Heart left ventricle (tissue), 16 donors: ENCODE measurements around the gene TRIP4. TPM values are rescaled to one million over a fixed set of nuclear protein-coding genes. Genes with fewer than 3 reads are reported as not detected.
"Not testable (repeated sequence)": the region's sequence is repeated elsewhere in the genome, so short reads cannot be mapped to it uniquely, and the experiment has no call there.

Experiments used
- ATAC-seq, 4 donors: fragments of 200-7000 bp; cut with Tn5 transposase; one replicate each; pipeline ENCODE4 v1.9.1; 2020 to 2022; ENCODE audit warnings: moderate library complexity in 4 of 4, mild to moderate bottlenecking in 3 of 4, moderate number of reproducible peaks in 1 of 4
- DNase-seq, 5 donors: peaks; one replicate each; pipeline ENCODE4 v3.0.0-alpha.2; 2020
- H3K27ac ChIP-seq, 12 donors: fragments of 200-600 bp; sonication (generic) in 4 of 12; one replicate each; pipeline versions ENCODE4 v1.5.0 to v1.8.0; 2016 to 2022; ENCODE audit warnings: mild to moderate bottlenecking in 2 of 12
- H3K27me3 ChIP-seq, 9 donors: fragments of 200-600 bp; sonication (generic) in 2 of 9; one replicate each; pipeline versions ENCODE4 v1.5.1 to v1.8.0; 2016 to 2022; ENCODE audit warnings: mild to moderate bottlenecking in 3 of 9
- H3K36me3 ChIP-seq, 9 donors: fragments of 200-600 bp; sonication (generic) in 2 of 9; one replicate each; pipeline versions ENCODE4 v1.5.0 to v1.8.0; 2018 to 2022; ENCODE audit warnings: mild to moderate bottlenecking in 2 of 9
- H3K4me1 ChIP-seq, 12 donors: fragments of 200-600 bp; sonication (generic) in 4 of 12; one replicate each; pipeline versions ENCODE4 v1.5.0 to v1.8.0; 2016 to 2022; ENCODE audit warnings: mild to moderate bottlenecking in 3 of 12
- H3K4me3 ChIP-seq, 12 donors: fragments of 200-600 bp; sonication (generic) in 4 of 12; one replicate each; pipeline versions ENCODE4 v1.5.0 to v1.8.0; 2017 to 2022; ENCODE audit warnings: mild to moderate bottlenecking in 9 of 12, moderate library complexity in 4 of 12
- H3K9me3 ChIP-seq, 12 donors: fragments of 200-600 bp; sonication (generic) in 4 of 12; one replicate each; pipeline versions ENCODE4 v1.5.0 to v1.8.0; 2016 to 2022; ENCODE audit warnings: mild to moderate bottlenecking in 1 of 12
- CTCF ChIP-seq, 12 donors: fragments of 200-600 bp; sonication (generic) in 4 of 12; IDR thresholded peaks; one replicate each; pipeline versions ENCODE4 v1.5.0 to v1.8.0; 2018 to 2022; ENCODE audit warnings: antibody characterized with exemption in 12 of 12, mild to moderate bottlenecking in 5 of 12
- POLR2A ChIP-seq, 2 donors: fragments of 450-650 bp; IDR thresholded peaks; one replicate each; pipeline ENCODE4 v1.6.1; 2017; ENCODE audit warnings: antibody characterized with exemption in 2 of 2, mild to moderate bottlenecking in 2 of 2, moderate library complexity in 2 of 2
- WGBS, 4 donors: extraction: QIAGEN DNeasy Blood & Tissue Kit in 2 of 4; methylation state at CpG; one replicate each; pipeline versions ENCODE4 v1.1.5 to v1.1.7; 2013 to 2018; 5-methylcytosine and 5-hydroxymethylcytosine counted together
- intact Hi-C, 10 donors: fragments of 100-400 bp; cut with DNase I; formaldehyde crosslinking; loops; one replicate each; pipeline versions ENCODE4 v1.11.1 to v1.14.2; 2022
- polyA plus RNA-seq, 2 donors: library from polyadenylated mRNA; stranded (reverse); fragments of 200-250 nt; gene quantifications; one replicate each; pipeline ENCODE4 v1.2.3, GENCODE V29; 2013
- total RNA-seq, 9 donors: library from RNA; depleted of rRNA in 2 of 9; stranded (reverse); fragments of >200 nt in 2 of 9; fragmentation: NEBNext Ultra II Directional in 3 of 9; extraction: Animal tissue kit (Norgen Biotek cat#: 25700) in 3 of 9; gene quantifications; one replicate each; pipeline versions ENCODE4 v1.1.0 to v1.2.4, GENCODE V29; 2016 to 2023
- donor health status: ischemic (EF 13 %, LVEDD 7.1; RV severe dilation, severe dysfunction).
- donor health status: healthy with polysubstance abuse.
- donor health status: DM: no; HTN: yes; CAD: no.
- donor health status: DM: no; HTN: no; CAD: no.
- donor health status: ischemic (EF 25% LVEDD 6.9; RV normal size, moderate dysfunction).
- donor health status: ischemic (EF 25% LVEDD 5.7; RV mildly dilated, moderate dysfunction).
- donor health status: healthy.
- donor health status: DM: yes; HTN: yes; CAD: no.
- donor health status: ischemic (EF 35%, LVEDD 5.7; RV mildly dilated, moderate dysfunction).
- donor health status: nonischemic (EF 11% LVEDD 7.7; RV severe dilation, severe dysfunction).
- donor health status: DM: yes; HTN: yes; CAD: no.
- donor health status: PGD.
- donor health status: ischemic (EF 29% LVEDD 5.4; RV normal size, mild dysfunction).
- donor health status: nonischemic (EF 23%, LVEDD 6.1; RV moderate dilation, normal function).

TRIP4 gene
- total and polyA plus RNA-seq, 11 donors, result 5.9 to 22.7 (median 15.1) TPM

GRCh38 chr15:64369078-64369607 lies 18.5 kb upstream of the TRIP4 start:
- no peak overlapping the region for H3K27ac ChIP-seq
- no peaks in the 10 kb centered on the region for H3K9me3 ChIP-seq
- H3K36me3 ChIP-seq, result no peaks in the 10 kb centered on the region
- ATAC-seq (no peak), DNase-seq (no peak)
- no peaks in the 10 kb centered on the region for H3K4me1 ChIP-seq
- no peak overlapping the region for H3K4me3 ChIP-seq
- TF ChIP-seq CTCF (IDR thresholded peaks at IDR 0.05) (no peak), POLR2A (IDR thresholded peaks at IDR 0.05) (no peak)
- intact Hi-C loops, result no loop called here
- H3K27me3 ChIP-seq, result no peaks in the 10 kb centered on the region
- WGBS, 4 donors, result 87 to 90% (median 89%) methylated on average over 2 of the region's 2 CpGs

- H3K4me3 ChIP-seq, intact Hi-C loops, H3K9me3 ChIP-seq, DNase-seq, H3K27me3 ChIP-seq, H3K4me1 ChIP-seq, H3K27ac ChIP-seq, H3K36me3 ChIP-seq, ATAC-seq: not testable (repeated sequence)
- WGBS, 4 donors, result 97 to 99% (median 99%) methylated on average over 8 of the region's 8 CpGs
Measured at GRCh38 chr15:64371383-64371782, 16.3 kb upstream of the TRIP4 start.

- Histone ChIP-seq H3K4me1 (no peaks in the 10 kb centered on the region), H3K36me3 (no peaks in the 10 kb centered on the region), H3K27me3 (no peaks in the 10 kb centered on the region), H3K27ac (no peak overlapping the region), H3K4me3 (no peak overlapping the region), H3K9me3 (no peaks in the 10 kb centered on the region)
- ATAC-seq, result no peak
- WGBS, 4 donors, result 91 to 97% (median 96%) methylated on average over 8 of the region's 8 CpGs
- intact Hi-C loops, result no loop called here
- TF ChIP-seq POLR2A (IDR thresholded peaks at IDR 0.05), result no peak
- DNase-seq, result no peak
Measured at GRCh38 chr15:64373360-64373759, 14.3 kb upstream of the TRIP4 start.

GRCh38 chr15:64379216-64379960 lies 8.2 kb upstream of the TRIP4 start:
- DNase-seq (no peak), ATAC-seq (no peak)
- intact Hi-C loops, result no loop called here
- H3K27ac ChIP-seq, result no peak overlapping the region
- H3K27me3 ChIP-seq, result no peaks in the 10 kb centered on the region
- peaks cover 0 to 14% (median 6%) of the 10 kb centered on the region in 12 donors for H3K4me1 ChIP-seq
- H3K4me3 ChIP-seq, result peak overlapping the region in 1 of 12 donors; percentile 76
- 63 to 70% (median 69%) methylated on average over 9 of the region's 9 CpGs for whole genome bisulfite sequencing, 4 donors
- H3K36me3 ChIP-seq, result no peaks in the 10 kb centered on the region
- H3K9me3 ChIP-seq, result no peaks in the 10 kb centered on the region
- TF ChIP-seq POLR2A (IDR thresholded peaks at IDR 0.05) (no peak), CTCF (IDR thresholded peaks at IDR 0.05) (no peak)

GRCh38 chr15:64380130-64380870 lies 7.3 kb upstream of the TRIP4 start:
- ATAC-seq, result not testable (repeated sequence)

More at GRCh38 chr15:64380130-64380870, 7.3 kb upstream of the TRIP4 start:
- Histone ChIP-seq H3K4me1 (peaks cover 0 to 14% (median 6%) of the 10 kb centered on the region in 12 donors), H3K4me3 (peak overlapping the region in 6 of 12 donors; percentile 58 to 76 (median 63))
- 59 to 60% (median 59%) methylated on average over 11 of the region's 11 CpGs for whole genome bisulfite sequencing, 4 donors
- not testable (repeated sequence) for H3K27ac ChIP-seq, H3K36me3 ChIP-seq, H3K27me3 ChIP-seq, DNase-seq, H3K9me3 ChIP-seq
- intact Hi-C loops, result loop anchor here in 1 of 10 donors (2.0 kb wide), 1 partner anchor 23 kb away; the partner anchor contains the start of gene CSNK1G1
